Smooth muscle cell (in vitro differentiated cells): ENCODE data around the gene MRPS18C. TPM values are rescaled to one million over a fixed set of nuclear protein-coding genes. Genes with fewer than 3 reads are reported as not detected.

ENCODE experiments used
- DNase-seq: peaks from one replicate; lab custom pipeline; 2025; ENCODE audit not compliant: unreplicated experiment; lab: John Stamatoyannopoulos, UW
- H2AFZ ChIP-seq: fragments of 200-600 bp; sonication (generic); 2 replicates; pipeline ENCODE4 v1.6.0; 2016; ENCODE audit warnings: antibody characterized with exemption, low read depth, mild to moderate bottlenecking
- H3F3A ChIP-seq: fragments of 200-600 bp; sonication (generic); 2 replicates; pipeline ENCODE4 v1.6.0; 2017; ENCODE audit warnings: antibody characterized with exemption, low read depth
- H3K27ac ChIP-seq: fragments of 200-600 bp; sonication (generic); 2 replicates; pipeline ENCODE4 v1.5.1; 2016; ENCODE audit warnings: low read depth, mild to moderate bottlenecking
- H3K27me3 ChIP-seq: fragments of 200-600 bp; sonication (generic); 2 replicates; pipeline ENCODE4 v1.6.1; 2016; ENCODE audit warnings: low read depth, mild to moderate bottlenecking
- H3K36me3 ChIP-seq: fragments of 200-600 bp; sonication (generic); 2 replicates; pipeline ENCODE4 v1.5.1; 2016; ENCODE audit warnings: low read depth
- H3K4me1 ChIP-seq: fragments of 200-600 bp; sonication (generic); 2 replicates; pipeline ENCODE4 v1.5.1; 2016; ENCODE audit warnings: low read depth
- H3K4me2 ChIP-seq: fragments of 200-600 bp; sonication (generic); 2 replicates; pipeline ENCODE4 v1.6.0; 2016; ENCODE audit warnings: mild to moderate bottlenecking
- H3K4me3 ChIP-seq: fragments of 200-600 bp; sonication (generic); 2 replicates; pipeline ENCODE4 v1.5.1; 2016; ENCODE audit warnings: mild to moderate bottlenecking
- H3K79me2 ChIP-seq: fragments of 200-600 bp; sonication (generic); 2 replicates; pipeline ENCODE4 v1.6.0; 2016; ENCODE audit warnings: low read depth, mild to moderate bottlenecking
- H3K9ac ChIP-seq: fragments of 200-600 bp; sonication (generic); 2 replicates; pipeline ENCODE4 v1.6.0; 2016; ENCODE audit warnings: low read depth
- H3K9me3 ChIP-seq: fragments of 200-600 bp; sonication (generic); replicated peaks from 2 replicates; pipeline ENCODE4 v1.5.1; 2016; ENCODE audit warnings: low read depth
- H4K20me1 ChIP-seq: fragments of 200-600 bp; sonication (generic); 2 replicates; pipeline ENCODE4 v1.6.0; 2016; ENCODE audit warnings: low read depth
- WGBS: methylation state at CpG from one replicate; pipeline ENCODE4 v1.1.7; 2016; ENCODE audit warnings: low lambda C conversion rate; 5-methylcytosine and 5-hydroxymethylcytosine counted together
- polyA plus RNA-seq: library from polyadenylated mRNA; unstranded; fragments of >200 nt; fragmentation: Nextera tagmentation; extraction: Ambion mirVana; gene quantifications from 2 replicates; pipeline ENCODE4 v1.2.1, GENCODE V29; 2016
- total RNA-seq: library from RNA; depleted of rRNA; stranded (reverse); fragments of >200 nt; gene quantifications from 2 replicates; pipeline ENCODE4 v1.2.3, GENCODE V29; 2014
- TF ChIP-seq, protein P1 (sequence below): fragments of 200-600 bp; sonication (generic); IDR thresholded peaks from 2 replicates; pipeline ENCODE4 v1.5.1; 2017; ENCODE audit warnings: borderline replicate concordance, mild to moderate bottlenecking, antibody characterized with exemption; ENCODE audit not compliant: insufficient read depth, poor library complexity, severe bottlenecking

The MRPS18C gene
- total and polyA plus RNA-seq, 2 experiments from 2014 or later = 24.2 to 121 TPM

DNA sequence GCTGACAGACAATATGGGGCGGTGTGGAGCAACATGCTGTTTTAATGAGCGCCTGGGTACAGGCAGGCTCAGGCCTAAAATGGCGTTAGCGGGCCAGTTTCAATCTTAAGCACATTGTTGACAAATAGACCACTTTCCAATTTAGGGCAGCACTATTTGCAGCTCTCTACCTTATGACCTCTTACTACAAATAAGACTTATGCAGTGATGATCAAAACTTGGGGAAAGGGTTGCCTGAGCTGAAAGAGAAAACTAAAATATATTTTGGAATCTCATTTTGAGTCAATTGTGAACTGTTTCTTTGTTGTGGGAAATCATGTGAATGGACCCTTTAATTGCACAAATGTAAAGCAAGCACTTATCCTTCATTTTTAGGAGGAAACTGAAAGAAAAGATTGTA lies 54.6 kb downstream of the MRPS18C start:
- no peaks in the 10 kb centered on the region for H3K36me3 ChIP-seq
- H3K79me2 ChIP-seq = no peaks in the 10 kb centered on the region
- no peak overlapping the region for H3K9ac ChIP-seq
- no peak overlapping the region for H2AFZ ChIP-seq
- no peaks in the 10 kb centered on the region for H3K27me3 ChIP-seq
- H3K4me2 ChIP-seq = no peak overlapping the region
- H3K4me1 ChIP-seq = no peaks in the 10 kb centered on the region
- H3K27ac ChIP-seq = no peak overlapping the region
- TF ChIP-seq, protein P1, sequence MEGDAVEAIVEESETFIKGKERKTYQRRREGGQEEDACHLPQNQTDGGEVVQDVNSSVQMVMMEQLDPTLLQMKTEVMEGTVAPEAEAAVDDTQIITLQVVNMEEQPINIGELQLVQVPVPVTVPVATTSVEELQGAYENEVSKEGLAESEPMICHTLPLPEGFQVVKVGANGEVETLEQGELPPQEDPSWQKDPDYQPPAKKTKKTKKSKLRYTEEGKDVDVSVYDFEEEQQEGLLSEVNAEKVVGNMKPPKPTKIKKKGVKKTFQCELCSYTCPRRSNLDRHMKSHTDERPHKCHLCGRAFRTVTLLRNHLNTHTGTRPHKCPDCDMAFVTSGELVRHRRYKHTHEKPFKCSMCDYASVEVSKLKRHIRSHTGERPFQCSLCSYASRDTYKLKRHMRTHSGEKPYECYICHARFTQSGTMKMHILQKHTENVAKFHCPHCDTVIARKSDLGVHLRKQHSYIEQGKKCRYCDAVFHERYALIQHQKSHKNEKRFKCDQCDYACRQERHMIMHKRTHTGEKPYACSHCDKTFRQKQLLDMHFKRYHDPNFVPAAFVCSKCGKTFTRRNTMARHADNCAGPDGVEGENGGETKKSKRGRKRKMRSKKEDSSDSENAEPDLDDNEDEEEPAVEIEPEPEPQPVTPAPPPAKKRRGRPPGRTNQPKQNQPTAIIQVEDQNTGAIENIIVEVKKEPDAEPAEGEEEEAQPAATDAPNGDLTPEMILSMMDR = no peak
- DNase-seq = no peak
- no peak overlapping the region for H3K4me3 ChIP-seq
- WGBS = 83% methylated on average over 4 of the region's 4 CpGs
- no peaks in the 10 kb centered on the region for H3K9me3 ChIP-seq
- H3F3A ChIP-seq = no peaks in the 10 kb centered on the region
- no peaks in the 10 kb centered on the region for H4K20me1 ChIP-seq

Other genes with a start within 250 kb of the MRPS18C start
- 5.7 and 7.3 TPM in 2 replicates for gene COQ2, start 171.3 kb upstream of the MRPS18C start, total RNA-seq
- 8.1 and 11.5 TPM in 2 replicates for gene COQ2, start 171.3 kb upstream of the MRPS18C start, polyA plus RNA-seq
- 0.22 and 1.3 TPM in 2 replicates for gene HPSE, start 121.2 kb upstream of the MRPS18C start, total RNA-seq
- 0.50 TPM in 1 of 2 replicates, not detected in the other for gene HPSE, start 121.2 kb upstream of the MRPS18C start, polyA plus RNA-seq
- gene HELQ, start 235 bp upstream of the MRPS18C start, total RNA-seq = 5.7 and 10.2 TPM in 2 replicates
- 6.1 and 6.7 TPM in 2 replicates for gene HELQ, start 235 bp upstream of the MRPS18C start, polyA plus RNA-seq
- gene ABRAXAS1, start 29.0 kb downstream of the MRPS18C start, total RNA-seq = 10.1 and 12.4 TPM in 2 replicates
- 1.5 and 2.5 TPM in 2 replicates for gene ABRAXAS1, start 29.0 kb downstream of the MRPS18C start, polyA plus RNA-seq
- gene GPAT3, start 80.0 kb downstream of the MRPS18C start, total RNA-seq = 0.27 and 0.31 TPM in 2 replicates
- 0.67 and 1.1 TPM in 2 replicates for gene GPAT3, start 80.0 kb downstream of the MRPS18C start, polyA plus RNA-seq